GM10266 (cell line): ENCODE measurements around the gene SUGCT.

ENCODE experiments used
- DNase-seq: peaks from one replicate; pipeline ENCODE4 v3.0.0; 2012; ENCODE audit errors: extremely low spot score
- TF ChIP-seq, protein P1 (sequence below): IDR thresholded peaks from 2 replicates; pipeline ENCODE4 v1.5.1; 2012; ENCODE audit warnings: mild to moderate bottlenecking, low read depth; ENCODE audit not compliant: control insufficient read depth, insufficient read depth; ENCODE audit errors: missing control alignments

Gene SUGCT

GRCh38 chr7:40726559-40726958 is 591.8 kb downstream of the SUGCT start:
- TF ChIP-seq, protein P1, sequence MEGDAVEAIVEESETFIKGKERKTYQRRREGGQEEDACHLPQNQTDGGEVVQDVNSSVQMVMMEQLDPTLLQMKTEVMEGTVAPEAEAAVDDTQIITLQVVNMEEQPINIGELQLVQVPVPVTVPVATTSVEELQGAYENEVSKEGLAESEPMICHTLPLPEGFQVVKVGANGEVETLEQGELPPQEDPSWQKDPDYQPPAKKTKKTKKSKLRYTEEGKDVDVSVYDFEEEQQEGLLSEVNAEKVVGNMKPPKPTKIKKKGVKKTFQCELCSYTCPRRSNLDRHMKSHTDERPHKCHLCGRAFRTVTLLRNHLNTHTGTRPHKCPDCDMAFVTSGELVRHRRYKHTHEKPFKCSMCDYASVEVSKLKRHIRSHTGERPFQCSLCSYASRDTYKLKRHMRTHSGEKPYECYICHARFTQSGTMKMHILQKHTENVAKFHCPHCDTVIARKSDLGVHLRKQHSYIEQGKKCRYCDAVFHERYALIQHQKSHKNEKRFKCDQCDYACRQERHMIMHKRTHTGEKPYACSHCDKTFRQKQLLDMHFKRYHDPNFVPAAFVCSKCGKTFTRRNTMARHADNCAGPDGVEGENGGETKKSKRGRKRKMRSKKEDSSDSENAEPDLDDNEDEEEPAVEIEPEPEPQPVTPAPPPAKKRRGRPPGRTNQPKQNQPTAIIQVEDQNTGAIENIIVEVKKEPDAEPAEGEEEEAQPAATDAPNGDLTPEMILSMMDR: no peak
- DNase-seq: no peak

DNA sequence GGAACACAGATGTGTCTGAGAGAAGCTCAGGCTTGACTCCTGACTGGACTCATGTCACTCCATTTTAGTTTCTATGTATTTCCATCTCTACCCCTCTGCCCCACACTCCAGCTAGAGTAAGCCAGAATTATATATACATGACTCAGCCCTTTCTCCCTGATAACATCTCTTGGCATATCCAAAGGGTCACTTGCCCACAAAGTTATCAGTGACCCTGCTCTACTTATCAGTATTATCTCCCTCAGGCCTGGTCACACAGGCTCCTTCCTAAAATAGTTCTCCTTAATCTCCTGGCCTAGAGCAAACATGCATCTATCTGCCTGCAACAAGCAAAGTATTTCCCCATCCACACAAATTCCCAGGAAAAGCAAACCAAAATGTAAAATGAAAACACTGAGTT is 598.3 kb downstream of the SUGCT start:
- TF ChIP-seq, protein P1: no peak
- DNase-seq: no peak

DNA sequence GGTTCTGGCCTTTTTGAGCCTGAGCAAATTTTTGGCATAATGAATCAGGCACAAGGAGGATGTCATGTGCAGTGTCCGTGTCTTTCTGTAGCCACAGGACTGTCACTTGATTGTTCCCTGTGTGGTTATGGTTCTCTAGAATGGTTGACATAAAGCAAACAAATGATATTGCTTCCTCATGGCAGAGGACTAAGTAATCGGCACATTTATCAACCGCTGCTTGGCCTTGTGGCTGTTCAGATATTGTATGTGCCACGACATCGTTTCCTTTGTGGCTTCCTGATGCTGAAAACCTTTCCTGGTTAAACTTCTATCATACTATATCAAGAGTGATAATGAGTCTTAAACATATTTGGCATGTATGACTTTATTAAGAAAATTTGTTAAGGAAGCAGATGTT is 598.8 kb downstream of the SUGCT start:
- no peak for DNase-seq
- TF ChIP-seq, protein P1: no peak

- TF ChIP-seq, protein P1: no peak
- no peak for DNase-seq
Observed at GRCh38 chr7:40739257-40739656, 604.5 kb downstream of the SUGCT start.

- no peak for DNase-seq
Observed at GRCh38 chr7:40742270-40742669, 607.5 kb downstream of the SUGCT start.

DNA sequence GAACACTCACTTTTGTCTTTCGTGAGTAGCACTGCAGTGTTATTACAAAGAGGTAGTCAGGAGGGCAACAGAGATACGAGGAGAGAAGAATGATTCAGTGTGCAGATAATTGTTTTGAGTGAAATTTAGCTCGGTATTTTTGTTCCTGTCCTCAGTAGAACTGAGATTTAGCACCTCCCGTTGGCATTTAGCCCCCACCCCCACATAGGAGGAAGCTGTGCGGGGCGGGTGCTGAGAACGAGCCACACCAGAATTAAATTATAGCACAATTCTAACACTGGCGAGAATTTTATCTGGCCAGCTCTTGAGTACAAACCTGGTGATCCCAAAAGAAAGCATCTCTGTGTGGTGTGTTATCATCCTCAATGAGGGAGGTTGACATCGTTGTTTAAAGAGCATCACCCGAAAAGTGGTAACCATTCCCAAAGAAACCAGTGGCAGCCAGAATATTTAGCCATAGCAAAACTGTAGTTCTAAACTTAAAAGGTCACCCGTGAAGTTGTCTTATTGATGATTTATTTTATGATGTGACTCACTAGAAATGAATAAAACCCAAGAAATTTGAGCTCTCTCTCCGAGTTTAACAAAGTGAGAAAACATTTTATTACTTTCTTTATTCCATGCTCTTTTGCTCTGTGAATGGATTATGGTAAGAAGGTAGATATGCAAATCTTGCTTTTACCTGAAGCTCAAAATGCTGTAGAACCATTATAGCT is 612.2 kb downstream of the SUGCT start:
- no peak for DNase-seq
- TF ChIP-seq, protein P1: no peak

More at GRCh38 chr7:40742270-40742669, 607.5 kb downstream of the SUGCT start:
- TF ChIP-seq, protein P1: no peak

DNA sequence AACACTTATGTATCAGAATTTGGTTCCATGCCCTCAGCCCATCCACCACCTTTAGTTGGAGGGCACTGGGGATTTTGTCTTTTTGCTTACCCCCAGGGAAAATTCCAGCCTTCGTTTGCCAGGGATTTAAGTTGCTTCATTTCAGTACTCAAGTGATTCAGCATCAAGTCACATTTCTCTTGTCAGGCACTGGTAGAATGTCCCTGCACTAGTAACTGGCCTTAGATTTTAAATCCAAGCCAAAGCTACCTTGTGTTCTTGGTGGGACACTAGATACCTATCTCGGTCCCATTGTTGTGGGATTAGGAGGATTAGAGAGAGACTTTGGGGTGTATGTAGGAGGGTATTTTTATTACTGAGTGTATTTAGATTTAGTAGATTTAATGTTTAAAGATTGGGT is 613.1 kb downstream of the SUGCT start:
- DNase-seq: no peak
- TF ChIP-seq, protein P1: no peak
